Muscle of arm (tissue), 12 donors: ENCODE data around the gene CORO2B. TPM values are rescaled to one million over a fixed set of nuclear protein-coding genes. Genes with fewer than 3 reads are reported as not detected.

ENCODE experiments used
- DNase-seq: peaks from one replicate; pipeline ENCODE4 v3.0.0-alpha.2; 2013
- polyA plus RNA-seq, 12 donors: library from polyadenylated mRNA; unstranded; fragments of 120-200 nt; gene quantifications; one replicate each; pipeline ENCODE4 v1.2.1, GENCODE V29; 2013; ENCODE audit not compliant: insufficient read length in 12 of 12

CORO2B gene
- polyA plus RNA-seq, 12 donors = 4.3 to 10.6 (median 6.0) TPM; not detected in 1

DNA sequence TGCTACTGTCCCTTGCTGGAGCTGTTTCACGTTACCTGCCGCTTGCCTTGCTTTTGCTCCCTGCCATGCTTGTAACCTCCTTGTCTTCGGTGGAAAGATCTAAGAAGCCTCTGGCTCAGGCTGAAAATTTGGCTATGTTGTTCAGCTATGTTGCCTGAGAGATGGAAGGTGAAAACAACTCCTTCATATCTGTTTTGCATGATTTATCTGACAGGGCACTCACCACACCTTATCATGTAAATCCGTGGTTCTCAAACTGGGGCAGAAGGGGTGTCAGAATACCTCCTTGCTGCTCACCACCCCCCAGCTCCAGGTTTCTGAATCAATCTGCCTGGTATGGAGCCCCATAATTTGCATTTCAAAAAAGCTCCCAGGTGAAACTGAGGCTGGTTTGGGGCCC lies 6.5 kb upstream of the CORO2B start:
- DNase-seq = no peak

DNA sequence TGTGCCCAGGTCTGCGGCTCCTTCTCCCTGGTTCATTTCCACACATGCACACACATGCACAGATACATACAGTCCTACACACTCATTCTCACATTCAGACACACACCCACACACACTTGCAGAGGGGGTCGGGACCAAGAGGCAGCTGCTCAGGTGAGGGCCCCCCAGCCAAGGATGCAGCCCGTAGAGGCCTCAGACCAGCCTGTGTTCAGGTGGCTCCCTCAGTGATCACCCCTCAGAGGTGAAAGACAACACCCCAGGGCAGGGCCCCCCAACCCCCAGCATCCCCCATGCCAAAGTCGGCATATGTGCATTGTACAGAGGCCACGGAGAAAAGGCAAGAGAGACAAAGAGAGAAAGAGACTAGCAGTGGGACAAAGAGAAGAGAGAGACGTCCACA lies 5.9 kb upstream of the CORO2B start:
- DNase-seq = no peak

DNA sequence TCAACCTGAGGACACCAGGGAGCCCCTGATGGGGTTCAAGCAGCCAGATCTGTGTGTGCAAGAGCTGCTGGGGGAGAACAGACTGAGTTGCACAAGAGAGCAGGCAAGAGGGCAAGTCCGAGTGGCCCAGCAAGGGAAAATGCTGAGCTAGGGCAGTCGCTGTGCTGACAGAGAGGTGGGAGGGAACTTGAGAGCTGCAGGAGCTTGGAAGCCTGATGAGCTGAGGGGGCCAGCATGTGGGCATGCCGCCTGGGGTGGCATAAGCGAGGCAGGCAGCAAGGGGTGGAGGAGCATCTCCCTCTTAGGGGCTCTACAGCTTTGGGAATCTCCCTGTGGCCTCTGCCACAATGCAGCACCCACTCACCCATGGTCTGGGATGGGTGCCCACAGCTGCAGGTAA lies 4.7 kb upstream of the CORO2B start:
- no peak for DNase-seq

DNA sequence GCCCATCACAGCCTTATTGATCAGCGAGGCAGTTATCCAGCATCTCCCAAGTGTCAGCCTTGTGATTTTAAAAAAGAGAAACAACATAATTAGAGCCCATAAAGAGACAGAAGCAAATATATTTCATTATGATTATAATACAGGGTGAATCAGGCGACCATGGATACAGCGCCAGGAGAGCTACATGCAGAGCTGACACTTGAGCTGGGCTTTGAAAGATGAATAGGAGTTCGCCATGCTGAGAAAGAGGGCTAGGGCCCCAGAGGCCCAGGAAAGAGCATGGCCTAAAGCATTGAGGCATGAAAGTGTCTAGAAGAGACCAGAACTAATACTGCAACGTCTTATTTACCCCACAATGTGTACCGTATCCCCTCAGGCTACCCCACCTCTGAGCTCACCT lies 4.2 kb upstream of the CORO2B start:
- no peak for DNase-seq

DNA sequence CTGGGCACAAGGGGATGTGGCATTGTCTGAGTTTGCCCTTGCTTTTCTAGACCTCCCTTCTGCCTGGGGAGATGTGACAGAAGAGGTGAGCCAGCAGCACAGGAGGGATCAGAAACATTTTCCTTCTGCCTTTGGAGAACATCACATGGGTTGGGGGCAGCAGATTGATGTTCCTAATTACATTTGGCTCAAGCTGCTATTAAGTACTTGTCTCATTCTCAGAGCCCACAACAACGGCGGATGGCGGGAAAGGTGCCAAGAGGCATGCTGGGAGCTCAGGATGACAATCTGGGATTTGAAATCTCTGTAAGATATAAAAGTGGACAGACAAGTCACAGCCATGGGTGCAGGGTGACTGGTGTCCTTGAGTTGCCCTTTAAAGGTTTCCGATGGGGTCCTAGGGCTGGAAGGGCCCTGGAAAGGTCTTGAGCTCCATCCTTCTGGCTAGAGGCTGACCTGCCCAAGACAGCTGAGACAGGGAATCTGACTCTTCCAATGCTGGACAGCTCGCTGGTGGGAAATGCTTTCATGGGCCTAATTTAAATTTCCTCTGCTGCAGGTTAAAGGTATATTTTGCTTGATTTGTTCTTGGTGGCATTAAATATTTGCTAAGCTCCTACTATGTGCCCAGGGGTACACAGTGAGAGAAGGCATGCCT lies 2.4 kb upstream of the CORO2B start:
- no peak for DNase-seq

DNA sequence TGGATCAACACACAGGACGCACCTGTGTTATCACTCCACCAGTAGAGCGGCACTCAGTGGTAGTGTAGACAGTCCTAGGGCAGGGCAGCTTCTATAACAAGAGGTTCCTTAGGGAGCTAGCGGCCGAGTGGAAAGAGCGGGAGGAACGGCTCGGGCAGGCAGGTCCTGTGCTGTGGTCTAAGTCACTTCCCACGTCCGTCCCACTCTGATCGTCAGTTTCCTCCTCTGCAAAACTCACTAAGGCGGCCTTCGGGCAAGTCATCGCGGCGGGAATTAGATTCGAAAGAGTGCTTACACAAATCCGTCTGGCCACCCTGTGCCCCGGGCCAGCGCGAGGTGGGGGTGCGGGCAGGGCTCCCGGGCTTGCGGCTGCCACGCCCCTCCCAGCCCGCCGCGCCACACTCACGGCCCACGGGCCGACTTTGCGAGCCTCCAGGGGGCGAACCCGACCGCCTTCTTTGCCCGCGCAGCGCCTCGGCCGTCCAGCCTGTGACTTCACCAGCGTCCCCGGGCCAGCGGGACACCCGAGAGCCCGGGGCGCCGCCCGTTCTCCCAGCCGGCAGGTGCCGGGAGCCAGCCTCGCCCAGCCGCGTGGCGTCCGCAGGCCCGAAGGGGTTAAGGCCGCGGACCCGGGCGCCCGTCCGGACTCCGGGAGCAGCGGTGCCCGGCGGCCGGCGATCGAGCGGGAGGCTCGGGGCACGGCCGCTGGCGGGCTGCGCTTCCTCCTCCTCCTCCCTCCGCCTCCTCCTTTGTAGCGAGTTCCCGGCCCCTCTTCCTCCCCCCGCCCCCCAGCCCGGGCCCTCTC lies 416 bp upstream of the CORO2B start:
- peak; percentile 63 for DNase-seq

DNA sequence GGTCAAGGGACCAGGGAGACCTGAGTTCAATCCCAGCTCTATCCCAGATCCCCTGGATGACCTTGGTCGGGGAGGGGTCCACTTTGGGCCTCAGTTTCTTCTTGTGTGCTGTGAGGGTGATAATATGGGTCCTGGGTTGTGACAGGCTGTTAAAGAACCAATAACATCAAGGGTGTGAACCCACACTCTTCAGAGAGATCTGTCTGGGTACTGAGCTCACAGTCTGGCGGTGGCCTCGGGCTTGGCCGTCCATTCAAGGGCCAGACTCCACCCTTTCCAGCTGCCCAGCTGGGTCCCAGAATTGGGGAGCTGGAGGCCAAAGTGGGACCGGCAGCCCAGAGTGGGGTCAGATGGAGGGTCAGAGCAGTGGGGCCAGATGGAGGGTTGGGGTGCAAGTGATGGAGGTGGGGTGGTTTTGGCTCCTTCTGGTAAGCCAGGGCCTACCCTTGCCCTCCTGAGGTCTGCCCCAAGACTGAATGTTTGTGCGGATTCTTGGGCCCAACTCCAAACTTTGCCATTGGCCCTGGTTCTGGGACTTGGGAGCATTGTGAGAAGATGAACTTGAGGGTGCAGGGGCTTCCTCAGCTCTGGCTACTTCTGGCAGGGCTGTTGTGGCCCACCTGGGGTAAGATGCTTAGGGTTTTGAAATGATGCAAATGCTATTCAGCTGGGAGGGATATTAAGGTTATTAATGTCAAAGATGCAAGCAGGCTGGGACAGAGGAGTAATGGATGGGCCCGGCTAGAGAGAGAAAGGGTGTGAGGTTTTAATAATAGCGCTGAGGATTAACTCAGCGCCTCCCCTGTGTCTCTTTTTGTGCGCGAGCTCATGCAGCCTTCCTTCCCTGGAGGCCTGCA lies 1.5 kb downstream of the CORO2B start:
- no peak for DNase-seq

DNA sequence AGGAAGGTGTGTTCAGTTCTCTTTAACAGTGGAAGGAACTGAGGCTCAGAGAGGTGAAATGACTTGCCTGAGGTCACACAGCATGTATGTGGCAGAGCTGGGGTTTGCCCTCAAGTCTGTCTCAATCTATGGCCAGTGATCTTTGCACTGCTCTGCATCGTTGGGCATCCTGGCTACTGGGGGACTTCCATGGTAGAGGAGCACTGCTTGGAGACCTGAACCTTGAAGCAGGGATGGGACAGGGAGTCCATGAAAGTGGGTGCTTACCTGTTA lies 2.0 kb downstream of the CORO2B start:
- DNase-seq = no peak

DNA sequence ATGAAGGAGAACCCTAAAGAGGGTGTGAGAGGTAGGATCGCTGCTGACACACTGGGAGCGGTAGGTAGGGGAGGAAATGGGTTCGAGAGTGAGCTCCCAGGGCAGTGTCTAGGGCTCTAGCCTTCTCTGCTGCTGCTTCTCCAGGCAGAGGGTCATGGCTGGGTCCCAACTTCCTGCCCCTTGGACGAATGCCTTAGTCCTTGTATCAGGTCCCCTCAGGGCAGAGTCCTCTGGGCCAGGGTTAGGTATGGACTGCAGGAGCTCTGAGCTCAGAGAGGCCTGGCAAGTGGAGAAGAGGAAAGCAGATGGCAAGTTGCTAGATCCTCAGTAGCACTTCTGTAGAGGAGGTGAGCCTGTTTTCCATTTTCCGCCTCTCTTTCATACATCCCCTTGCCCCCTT lies 2.9 kb downstream of the CORO2B start:
- no peak for DNase-seq

DNA sequence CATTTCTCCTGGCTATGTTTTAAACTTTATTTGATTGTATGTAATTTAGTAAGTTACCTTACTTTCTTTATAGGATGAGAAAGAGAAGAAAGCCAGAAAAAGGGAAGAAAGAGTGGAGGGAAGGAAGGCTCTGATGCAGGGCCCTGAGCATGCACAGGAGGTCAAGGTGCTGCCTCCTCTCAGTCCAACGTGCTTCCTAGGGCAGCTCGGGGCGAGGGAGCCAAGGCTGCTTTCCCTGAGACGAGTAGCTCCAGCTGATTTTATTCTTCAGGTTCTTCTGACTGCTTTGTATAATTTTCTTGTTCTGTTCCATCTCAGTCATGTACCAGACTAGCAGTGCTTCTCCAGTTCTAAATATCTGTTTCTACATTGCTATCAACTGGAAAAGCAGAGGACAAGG lies 3.4 kb downstream of the CORO2B start:
- DNase-seq = no peak

DNA sequence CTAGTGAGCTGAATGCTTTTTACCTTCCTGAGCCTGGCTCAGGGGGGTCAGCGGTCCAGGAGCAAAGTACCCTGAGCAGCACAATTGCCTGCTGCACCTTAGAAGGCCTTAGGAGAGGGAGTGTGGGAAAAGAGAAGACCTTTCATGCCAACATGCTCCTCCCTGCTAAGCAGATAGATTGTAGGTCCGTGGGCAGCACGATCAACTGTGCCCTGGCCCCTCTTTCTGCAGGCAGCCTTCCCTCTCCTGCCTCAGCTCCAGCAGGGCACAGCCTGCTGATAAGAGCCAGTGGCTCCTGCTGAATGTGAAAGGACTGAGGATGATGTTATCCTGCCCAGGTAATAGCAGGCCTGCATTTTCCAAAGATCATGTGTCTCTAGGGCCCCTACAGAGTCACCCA lies 4.1 kb downstream of the CORO2B start:
- no peak for DNase-seq

DNA sequence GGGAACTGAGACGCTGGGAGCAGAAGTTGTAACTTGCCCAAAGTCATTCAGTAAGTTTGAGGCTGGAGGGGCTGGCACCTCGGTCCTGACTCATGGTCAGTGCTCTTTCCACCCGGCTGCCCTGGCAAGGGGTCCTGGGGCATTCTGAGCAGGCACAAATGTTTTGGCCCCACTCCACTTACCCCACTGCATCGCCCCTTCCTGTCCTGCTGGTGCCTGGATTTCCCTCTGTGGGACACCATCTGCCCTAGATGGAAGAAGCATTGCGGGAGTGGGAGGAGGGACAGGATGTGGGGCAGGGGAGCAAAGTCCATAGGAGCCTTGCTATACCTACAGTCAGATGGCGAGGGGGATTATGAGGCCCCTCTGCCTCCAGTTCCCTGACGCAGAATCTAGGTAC lies 4.5 kb downstream of the CORO2B start:
- no peak for DNase-seq

DNA sequence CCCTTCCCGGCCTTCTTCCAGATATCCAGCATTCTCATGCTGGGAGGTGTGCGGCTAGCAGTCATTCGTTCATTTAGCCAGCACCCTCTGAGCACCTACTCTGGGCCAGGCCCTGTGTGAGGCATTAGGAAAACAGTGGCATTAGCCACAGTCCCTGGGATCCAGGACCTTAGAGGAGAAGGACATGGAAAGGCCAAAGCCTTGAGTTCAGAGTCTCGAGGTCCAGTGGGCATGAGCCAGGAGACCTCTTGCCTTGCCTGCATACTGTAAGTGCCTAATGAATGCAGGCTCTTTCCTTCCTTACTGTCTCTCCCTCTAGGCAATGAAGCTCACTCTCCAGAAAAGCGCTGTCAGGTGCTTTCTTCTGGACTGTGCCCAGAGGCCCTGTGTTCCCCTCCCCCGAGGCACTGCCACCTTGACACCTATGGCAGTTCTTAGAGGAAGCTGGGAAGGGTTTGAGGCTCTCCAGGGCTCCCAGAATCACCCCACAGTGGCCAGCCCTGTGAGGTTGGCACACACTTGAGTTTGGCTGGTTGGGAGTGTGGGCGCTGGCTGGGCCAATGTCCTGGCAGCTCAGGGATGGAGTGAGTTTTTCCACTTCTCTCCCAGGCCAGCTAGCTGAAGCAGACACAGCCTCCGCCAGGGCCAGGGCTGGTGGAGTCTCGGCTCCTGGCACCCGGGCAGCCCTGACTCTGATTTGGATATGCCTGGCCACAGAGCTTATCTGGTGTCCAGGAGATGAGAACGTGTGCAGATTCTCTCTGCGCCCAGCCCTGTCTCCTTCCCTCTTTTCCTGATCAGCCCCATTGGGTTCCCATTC lies 5.4 kb downstream of the CORO2B start:
- no peak for DNase-seq

DNA sequence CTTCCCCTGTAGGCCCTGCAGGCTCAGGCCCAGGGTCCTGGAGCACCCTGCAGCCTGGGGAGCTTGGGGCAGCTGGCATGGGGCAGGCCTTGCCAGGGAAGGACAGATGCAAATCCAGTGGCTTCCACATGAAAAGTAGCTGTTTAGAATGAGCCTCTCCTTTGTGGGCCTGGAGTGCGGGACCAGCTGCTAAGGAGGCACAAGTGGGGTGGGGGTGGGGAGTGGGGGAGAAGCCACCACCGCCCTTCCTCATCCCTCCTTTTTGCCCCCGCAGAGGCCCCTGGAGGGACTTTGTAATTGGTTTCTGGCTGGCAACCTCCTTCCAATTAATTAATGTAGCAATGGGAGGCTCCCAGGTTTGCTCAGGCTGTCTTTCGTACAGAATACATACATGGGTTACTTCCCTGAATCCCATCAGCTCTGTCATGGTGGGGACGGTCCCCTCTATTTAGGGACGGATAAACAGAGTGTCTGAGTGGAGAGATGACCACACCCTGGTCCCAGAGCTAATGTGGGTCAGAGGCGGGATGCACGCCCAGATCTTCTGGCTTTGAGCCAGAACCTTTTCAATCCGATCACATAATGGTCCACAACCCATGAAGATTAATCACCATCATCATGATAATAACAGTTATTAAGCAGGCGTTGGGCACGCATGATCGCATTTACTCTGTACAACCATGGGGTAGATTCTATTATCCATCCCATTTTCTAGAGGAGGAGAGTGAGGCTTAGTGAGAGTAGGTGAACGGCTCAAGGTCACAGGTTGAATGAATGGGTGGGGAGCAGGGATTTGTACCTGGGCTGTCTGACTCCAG lies 6.2 kb downstream of the CORO2B start:
- DNase-seq = no peak

DNA sequence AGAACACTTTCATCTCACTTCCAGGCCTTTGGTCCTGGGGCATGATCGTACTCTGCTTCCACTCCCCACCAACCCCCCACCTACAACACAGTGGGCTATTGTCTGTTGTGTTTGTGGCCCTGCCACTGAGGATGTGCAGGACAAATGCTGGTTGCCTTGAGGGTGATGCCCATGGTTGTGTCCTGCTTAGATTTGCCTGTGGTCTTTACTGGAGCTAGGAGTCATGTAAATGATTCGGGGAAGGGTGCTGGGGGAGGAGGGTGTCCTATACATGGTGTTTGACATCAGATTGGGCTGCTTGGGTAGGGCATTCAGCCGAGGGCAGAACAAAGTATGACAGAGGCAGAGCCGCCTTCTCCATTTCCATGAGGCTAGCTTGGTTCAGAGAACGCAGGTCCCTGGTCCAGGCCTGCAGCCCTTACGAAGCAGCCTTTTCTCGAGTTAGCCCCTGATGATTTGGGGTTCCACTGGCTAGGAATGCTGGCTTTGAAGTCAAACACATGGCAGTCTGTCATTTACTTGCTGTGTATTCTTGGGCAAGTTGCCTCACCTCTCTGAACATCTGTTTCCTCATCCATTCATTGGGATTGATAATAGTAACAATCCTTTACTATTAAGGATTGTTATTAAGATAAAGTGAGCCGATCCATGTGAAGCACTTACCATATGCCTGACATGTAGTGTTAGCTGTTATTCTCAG lies 6.9 kb downstream of the CORO2B start:
- DNase-seq = no peak

DNA sequence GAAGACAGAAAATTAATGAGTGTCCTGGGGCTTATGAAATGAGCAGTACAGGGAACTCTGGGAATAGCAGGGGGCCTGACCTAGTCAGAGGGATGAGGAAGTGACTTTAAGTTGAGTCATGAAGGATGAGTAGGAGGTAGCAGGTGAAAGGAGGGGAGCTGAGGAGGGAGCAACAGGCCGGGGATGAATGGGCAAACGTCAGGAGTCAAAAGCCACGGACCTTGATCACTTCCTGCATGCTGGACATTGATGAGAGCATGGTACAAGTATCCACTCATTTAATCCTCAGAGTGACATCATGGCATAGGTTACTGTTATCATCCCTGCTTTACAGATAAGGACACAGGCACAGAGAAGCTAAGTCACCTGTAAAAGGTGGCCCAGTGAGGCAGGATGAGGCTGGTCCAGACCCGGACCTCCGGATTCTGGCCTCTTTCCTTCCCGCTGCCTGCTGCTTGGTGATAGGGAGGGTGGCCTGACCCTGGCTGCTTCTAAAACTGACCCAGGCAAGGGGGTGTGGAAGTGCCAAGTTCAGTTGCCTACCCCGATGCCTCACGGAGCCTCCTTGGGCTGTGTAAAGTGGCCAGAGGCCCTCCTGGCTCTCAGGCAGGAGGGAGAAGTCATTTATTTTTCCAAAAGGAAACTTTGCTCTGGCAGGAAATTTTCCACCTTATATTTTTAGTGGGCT lies 7.6 kb downstream of the CORO2B start:
- no peak for DNase-seq

DNA sequence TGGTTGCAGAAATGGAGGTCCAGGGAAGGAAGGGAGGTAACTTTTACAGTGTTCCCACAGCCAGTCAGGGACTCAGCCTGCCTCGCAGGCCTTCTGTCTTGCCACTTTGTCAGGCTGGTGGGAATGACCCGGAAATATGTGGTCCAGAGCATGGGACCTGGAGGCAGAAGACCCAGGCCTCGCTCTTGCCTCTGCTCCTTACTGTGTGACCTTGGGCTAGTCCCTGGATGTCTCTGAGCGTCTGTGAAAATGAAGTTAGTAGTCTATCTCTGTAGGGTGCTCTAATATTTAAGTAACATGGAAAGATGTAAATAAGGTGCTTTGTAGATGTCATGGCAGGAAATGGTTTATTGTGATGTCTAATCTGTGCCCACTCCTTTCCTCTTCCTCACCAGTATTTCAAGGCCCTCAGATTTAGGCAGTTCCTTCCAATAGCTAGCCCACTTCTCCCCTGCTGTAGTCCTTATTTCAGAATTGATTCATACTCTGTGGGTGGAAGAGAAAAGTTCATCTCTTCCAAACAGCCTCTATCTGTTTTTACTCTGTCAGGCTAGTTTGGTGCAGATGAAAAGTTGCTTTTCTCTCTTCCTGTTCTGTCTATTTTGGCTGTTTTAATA lies 9.1 kb downstream of the CORO2B start:
- no peak for DNase-seq

DNA sequence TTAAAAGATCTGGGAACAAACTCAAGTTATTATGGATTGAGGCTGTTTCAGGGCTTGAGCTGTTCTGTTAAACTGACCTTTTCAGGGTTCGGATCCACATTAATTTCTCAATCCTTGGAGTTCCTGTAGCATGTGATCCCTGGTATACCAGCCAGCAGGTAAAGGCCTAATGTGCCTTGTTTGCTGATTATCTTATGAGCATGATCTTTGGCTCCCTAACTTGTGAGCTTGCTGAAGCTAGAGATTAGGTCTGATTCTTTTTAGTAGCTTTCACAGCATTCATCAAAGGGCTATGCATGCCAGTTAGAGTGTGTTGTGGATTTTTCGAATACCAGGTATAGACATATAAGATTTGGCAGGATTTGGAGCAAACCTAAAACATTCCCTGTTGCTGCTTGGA lies 10.3 kb downstream of the CORO2B start:
- DNase-seq = no peak
